ENCODE measurements around the gene NOL7.

- no peak for TF ChIP-seq REST (IDR thresholded peaks at IDR 0.05; ENCODE audit: low read depth)
- TF ChIP-seq MAX (IDR thresholded peaks at IDR 0.05), result no peak
These were observed 28.3 kb upstream of the NOL7 start for GRCh38 chr6:13586603-13587542.
